Measurements from ENCODE around the gene TMEM143.

TMEM143 gene

GRCh38 chr19:48359123-48359522 is 4.6 kb downstream of the TMEM143 start:
- no peak for DNase-seq (ENCODE audit: low read depth in 3 of 3)

GRCh38 chr19:48355365-48355954 is 8.3 kb downstream of the TMEM143 start:
- no peak for DNase-seq (ENCODE audit: low read depth in 3 of 3)

GRCh38 chr19:48354332-48354992 is 9.3 kb downstream of the TMEM143 start:
- no peak for DNase-seq (ENCODE audit: low read depth in 3 of 3)

- DNase-seq (ENCODE audit: low read depth in 3 of 3), result no peak
These were observed 10.1 kb downstream of the TMEM143 start for GRCh38 chr19:48353677-48354076.

- peak; percentile 70 to 80 (median 78) for DNase-seq (ENCODE audit: low read depth in 3 of 3)
These were observed 12.4 kb downstream of the TMEM143 start for GRCh38 chr19:48351341-48351752.

- DNase-seq (ENCODE audit: low read depth in 3 of 3), result no peak
These were observed 12.9 kb downstream of the TMEM143 start for GRCh38 chr19:48350856-48351255.

- no peak for DNase-seq (ENCODE audit: low read depth in 3 of 3)
These were observed 15.0 kb downstream of the TMEM143 start for GRCh38 chr19:48348737-48349136.

- no peak for DNase-seq (ENCODE audit: low read depth in 3 of 3)
These were observed 15.7 kb downstream of the TMEM143 start for GRCh38 chr19:48348045-48348444.

- DNase-seq (ENCODE audit: low read depth in 3 of 3), result no peak
These were observed 17.5 kb downstream of the TMEM143 start for GRCh38 chr19:48346191-48346590.

GRCh38 chr19:48344892-48345291 is 18.8 kb downstream of the TMEM143 start:
- no peak for DNase-seq (ENCODE audit: low read depth in 3 of 3)

GRCh38 chr19:48342841-48343540 is 20.7 kb downstream of the TMEM143 start:
- no peak for DNase-seq (ENCODE audit: low read depth in 3 of 3)

- DNase-seq (ENCODE audit: low read depth in 3 of 3), result no peak
These were observed 21.4 kb downstream of the TMEM143 start for GRCh38 chr19:48342414-48342738.

GRCh38 chr19:48341515-48342413 is 22.0 kb downstream of the TMEM143 start:
- DNase-seq (ENCODE audit: low read depth in 3 of 3), result no peak

GRCh38 chr19:48340995-48341394 is 22.7 kb downstream of the TMEM143 start:
- no peak for DNase-seq (ENCODE audit: low read depth in 3 of 3)

GRCh38 chr19:48338802-48339503 is 24.8 kb downstream of the TMEM143 start:
- DNase-seq (ENCODE audit: low read depth in 3 of 3), result no peak

- DNase-seq (ENCODE audit: low read depth in 3 of 3), result no peak
These were observed 25.4 kb downstream of the TMEM143 start for GRCh38 chr19:48338253-48338755.

- peak; percentile 81 to 91 (median 87) for DNase-seq (ENCODE audit: low read depth in 3 of 3)
These were observed 30.0 kb downstream of the TMEM143 start for GRCh38 chr19:48333467-48334384.

GRCh38 chr19:48332662-48333466 is 30.9 kb downstream of the TMEM143 start:
- DNase-seq (ENCODE audit: low read depth in 3 of 3), result peak; percentile 69 to 92 (median 90)

GRCh38 chr19:48332351-48332661 is 31.4 kb downstream of the TMEM143 start:
- no peak for DNase-seq (ENCODE audit: low read depth in 3 of 3)

Data from stimulated activated CD4-positive, alpha-beta T cell treated with anti-CD3 and anti-CD28 coated beads, TNF-alpha, amount 100 ng/mL, for 48 hours (primary cell).